Measurements from ENCODE around the gene GUCD1. TPM values are rescaled to one million over a fixed set of nuclear protein-coding genes. Genes with fewer than 3 reads are reported as not detected.

GUCD1 gene
- total and polyA plus RNA-seq, 2 of the 13 experiments (the other 11 are each of a cell fraction or from before 2014, with no cell fraction given): 128 to 245 TPM

- TF ChIP-seq, protein P1, sequence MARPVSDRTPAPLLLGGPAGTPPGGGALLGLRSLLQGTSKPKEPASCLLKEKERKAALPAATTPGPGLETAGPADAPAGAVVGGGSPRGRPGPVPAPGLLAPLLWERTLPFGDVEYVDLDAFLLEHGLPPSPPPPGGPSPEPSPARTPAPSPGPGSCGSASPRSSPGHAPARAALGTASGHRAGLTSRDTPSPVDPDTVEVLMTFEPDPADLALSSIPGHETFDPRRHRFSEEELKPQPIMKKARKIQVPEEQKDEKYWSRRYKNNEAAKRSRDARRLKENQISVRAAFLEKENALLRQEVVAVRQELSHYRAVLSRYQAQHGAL (CRISPR knock-in tag; IDR thresholded peaks at IDR 0.05; ENCODE audit: not compliant biosample characterization): no peak
- no peak for TF ChIP-seq FOXK1 (CRISPR knock-in tag; IDR thresholded peaks at IDR 0.05; ENCODE audit: borderline replicate concordance, low read depth)
- TF ChIP-seq, protein P2, sequence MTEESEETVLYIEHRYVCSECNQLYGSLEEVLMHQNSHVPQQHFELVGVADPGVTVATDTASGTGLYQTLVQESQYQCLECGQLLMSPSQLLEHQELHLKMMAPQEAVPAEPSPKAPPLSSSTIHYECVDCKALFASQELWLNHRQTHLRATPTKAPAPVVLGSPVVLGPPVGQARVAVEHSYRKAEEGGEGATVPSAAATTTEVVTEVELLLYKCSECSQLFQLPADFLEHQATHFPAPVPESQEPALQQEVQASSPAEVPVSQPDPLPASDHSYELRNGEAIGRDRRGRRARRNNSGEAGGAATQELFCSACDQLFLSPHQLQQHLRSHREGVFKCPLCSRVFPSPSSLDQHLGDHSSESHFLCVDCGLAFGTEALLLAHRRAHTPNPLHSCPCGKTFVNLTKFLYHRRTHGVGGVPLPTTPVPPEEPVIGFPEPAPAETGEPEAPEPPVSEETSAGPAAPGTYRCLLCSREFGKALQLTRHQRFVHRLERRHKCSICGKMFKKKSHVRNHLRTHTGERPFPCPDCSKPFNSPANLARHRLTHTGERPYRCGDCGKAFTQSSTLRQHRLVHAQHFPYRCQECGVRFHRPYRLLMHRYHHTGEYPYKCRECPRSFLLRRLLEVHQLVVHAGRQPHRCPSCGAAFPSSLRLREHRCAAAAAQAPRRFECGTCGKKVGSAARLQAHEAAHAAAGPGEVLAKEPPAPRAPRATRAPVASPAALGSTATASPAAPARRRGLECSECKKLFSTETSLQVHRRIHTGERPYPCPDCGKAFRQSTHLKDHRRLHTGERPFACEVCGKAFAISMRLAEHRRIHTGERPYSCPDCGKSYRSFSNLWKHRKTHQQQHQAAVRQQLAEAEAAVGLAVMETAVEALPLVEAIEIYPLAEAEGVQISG (CRISPR knock-in tag; IDR thresholded peaks at IDR 0.05): no peak
- TF ChIP-seq, protein P3, sequence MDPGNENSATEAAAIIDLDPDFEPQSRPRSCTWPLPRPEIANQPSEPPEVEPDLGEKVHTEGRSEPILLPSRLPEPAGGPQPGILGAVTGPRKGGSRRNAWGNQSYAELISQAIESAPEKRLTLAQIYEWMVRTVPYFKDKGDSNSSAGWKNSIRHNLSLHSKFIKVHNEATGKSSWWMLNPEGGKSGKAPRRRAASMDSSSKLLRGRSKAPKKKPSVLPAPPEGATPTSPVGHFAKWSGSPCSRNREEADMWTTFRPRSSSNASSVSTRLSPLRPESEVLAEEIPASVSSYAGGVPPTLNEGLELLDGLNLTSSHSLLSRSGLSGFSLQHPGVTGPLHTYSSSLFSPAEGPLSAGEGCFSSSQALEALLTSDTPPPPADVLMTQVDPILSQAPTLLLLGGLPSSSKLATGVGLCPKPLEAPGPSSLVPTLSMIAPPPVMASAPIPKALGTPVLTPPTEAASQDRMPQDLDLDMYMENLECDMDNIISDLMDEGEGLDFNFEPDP (CRISPR knock-in tag; conservative IDR thresholded peaks at IDR 0.05): no peak
- no peak for TF ChIP-seq ZFP36 (IDR thresholded peaks at IDR 0.05; ENCODE audit: borderline replicate concordance, low read depth, low read length, partially characterized antibody)
- TF ChIP-seq, protein P4, sequence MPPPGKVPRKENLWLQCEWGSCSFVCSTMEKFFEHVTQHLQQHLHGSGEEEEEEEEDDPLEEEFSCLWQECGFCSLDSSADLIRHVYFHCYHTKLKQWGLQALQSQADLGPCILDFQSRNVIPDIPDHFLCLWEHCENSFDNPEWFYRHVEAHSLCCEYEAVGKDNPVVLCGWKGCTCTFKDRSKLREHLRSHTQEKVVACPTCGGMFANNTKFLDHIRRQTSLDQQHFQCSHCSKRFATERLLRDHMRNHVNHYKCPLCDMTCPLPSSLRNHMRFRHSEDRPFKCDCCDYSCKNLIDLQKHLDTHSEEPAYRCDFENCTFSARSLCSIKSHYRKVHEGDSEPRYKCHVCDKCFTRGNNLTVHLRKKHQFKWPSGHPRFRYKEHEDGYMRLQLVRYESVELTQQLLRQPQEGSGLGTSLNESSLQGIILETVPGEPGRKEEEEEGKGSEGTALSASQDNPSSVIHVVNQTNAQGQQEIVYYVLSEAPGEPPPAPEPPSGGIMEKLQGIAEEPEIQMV (CRISPR knock-in tag; IDR thresholded peaks at IDR 0.05; ENCODE audit: low read depth): no peak
- TF ChIP-seq, protein P5, sequence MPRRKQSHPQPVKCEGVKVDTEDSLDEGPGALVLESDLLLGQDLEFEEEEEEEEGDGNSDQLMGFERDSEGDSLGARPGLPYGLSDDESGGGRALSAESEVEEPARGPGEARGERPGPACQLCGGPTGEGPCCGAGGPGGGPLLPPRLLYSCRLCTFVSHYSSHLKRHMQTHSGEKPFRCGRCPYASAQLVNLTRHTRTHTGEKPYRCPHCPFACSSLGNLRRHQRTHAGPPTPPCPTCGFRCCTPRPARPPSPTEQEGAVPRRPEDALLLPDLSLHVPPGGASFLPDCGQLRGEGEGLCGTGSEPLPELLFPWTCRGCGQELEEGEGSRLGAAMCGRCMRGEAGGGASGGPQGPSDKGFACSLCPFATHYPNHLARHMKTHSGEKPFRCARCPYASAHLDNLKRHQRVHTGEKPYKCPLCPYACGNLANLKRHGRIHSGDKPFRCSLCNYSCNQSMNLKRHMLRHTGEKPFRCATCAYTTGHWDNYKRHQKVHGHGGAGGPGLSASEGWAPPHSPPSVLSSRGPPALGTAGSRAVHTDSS (CRISPR knock-in tag; conservative IDR thresholded peaks at IDR 0.05): no peak
- TF ChIP-seq PATZ1 (CRISPR knock-in tag; IDR thresholded peaks at IDR 0.05): peak; percentile 40; the same call in 1 of the 2 replicates
- no peak for TF ChIP-seq ZMAT5 (CRISPR knock-in tag; IDR thresholded peaks at IDR 0.05; ENCODE audit: borderline replicate concordance, low read depth)
- TF ChIP-seq HIVEP1 (CRISPR knock-in tag; IDR thresholded peaks at IDR 0.05): no peak
- no peak for TF ChIP-seq KLF9 (CRISPR knock-in tag; IDR thresholded peaks at IDR 0.05; ENCODE audit: low read depth)
- no peak for TF ChIP-seq YEATS2 (CRISPR knock-in tag; IDR thresholded peaks at IDR 0.05; ENCODE audit: borderline replicate concordance)
- no peak for TF ChIP-seq ZBTB8A (CRISPR knock-in tag; IDR thresholded peaks at IDR 0.05; ENCODE audit: borderline replicate concordance, low read depth)
- TF ChIP-seq ZBTB3 (CRISPR knock-in tag; IDR thresholded peaks at IDR 0.05; ENCODE audit: borderline replicate concordance, low read depth): no peak
- no peak for TF ChIP-seq RFX3 (CRISPR knock-in tag; IDR thresholded peaks at IDR 0.05)
- no peak for TF ChIP-seq POLR2G (IDR thresholded peaks at IDR 0.05; ENCODE audit: low read depth, low read length)
Measured at GRCh38 chr22:24494528-24495364, 60.2 kb downstream of the GUCD1 start, which contains the start of gene UPB1 (continued).
